NCI-H345 treated with DMSO at 0.1 percent for 48 hours (cell line): ENCODE results near the gene CDKN2B.

ENCODE experiments used
- DNase-seq: peaks from one replicate; lab custom pipeline; 2025; ENCODE audit not compliant: unreplicated experiment; lab: John Stamatoyannopoulos, UW

CDKN2B gene

DNA sequence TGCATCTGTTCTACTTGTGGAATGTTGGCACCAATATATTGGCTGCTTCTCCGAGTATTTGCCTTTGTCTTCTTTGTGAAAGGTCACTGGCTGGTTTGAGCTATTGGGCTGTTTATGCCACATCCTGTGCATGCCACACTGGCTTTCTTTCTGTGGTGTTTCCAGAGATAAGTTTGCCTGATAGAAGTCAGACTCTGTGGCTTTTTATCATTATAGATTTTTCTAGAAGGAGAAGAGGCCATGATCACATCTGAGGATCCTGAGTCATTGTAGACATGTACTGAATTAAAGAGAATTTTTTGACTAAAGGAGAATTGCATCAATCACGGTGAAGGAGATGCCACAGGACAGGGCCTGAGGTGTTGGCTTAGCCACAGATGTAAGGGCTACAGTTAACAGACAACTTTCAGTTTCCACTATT lies 26.5 kb upstream of the CDKN2B start:
- DNase-seq = no peak

DNA sequence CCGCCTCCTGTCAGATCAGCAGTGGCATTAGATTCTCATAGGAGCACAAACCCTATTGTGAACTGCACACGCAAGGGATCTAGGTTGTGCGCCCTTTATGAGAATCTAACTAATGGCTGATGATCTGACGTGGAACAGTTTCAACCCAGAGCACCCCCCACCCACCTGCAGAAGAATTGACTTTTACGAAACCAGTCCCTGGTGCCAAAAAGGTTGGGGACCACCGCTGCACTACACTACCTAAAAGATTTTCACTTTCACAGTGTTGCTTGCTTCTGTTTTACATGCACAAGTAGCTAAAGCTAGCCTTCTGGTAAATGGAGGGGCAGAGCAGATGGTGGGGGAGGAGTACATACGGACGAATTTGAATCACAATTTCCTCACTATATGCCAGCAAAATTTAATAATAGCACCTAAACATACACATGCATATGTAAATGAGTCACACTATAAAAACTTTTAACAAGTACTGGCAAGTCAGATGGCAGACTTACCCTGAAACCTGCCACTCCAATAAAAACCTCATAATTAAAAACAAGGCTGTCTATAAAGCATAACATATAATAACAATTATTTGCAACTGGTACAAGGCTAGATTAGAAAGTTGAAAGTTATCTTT lies 24.0 kb upstream of the CDKN2B start:
- no peak for DNase-seq

DNA sequence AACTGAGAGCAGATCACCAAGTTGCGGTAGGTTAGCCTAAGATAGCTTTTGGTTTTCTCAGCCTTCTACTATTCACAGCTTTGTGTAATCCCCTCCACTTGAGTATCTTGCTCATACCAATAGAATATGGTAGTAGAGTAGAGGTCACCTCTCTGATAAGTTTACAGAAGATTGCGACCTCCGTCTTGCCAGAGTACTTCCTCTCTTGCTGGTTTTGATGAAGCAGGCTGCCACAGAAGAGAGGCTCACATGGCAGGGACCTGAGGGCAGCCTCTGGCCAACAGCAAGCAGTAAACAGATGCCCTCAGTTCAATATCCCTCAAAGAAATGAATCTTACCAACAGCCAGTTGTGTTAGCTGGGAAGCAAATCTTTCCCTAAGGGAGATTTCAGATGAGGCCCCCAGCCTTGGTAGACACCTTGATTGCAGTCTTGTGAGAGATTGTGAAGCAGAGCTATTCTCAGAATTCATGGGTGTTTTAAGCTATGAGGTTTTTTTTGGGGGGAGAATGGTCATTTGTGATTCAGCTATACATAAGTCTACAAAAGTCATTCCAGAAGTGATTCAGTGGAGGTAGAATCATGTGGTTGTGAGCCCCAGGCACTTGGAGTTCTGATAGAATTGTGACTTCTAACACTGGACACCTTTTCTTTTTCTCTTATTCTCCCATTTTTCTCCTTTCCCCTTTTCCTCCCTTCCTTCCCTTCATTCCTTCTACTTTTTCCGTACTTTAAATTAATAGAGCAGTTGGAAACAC lies 22.7 kb upstream of the CDKN2B start:
- no peak for DNase-seq

GRCh38 chr9:22030101-22030598 lies 21.0 kb upstream of the CDKN2B start:
- DNase-seq = no peak

- DNase-seq = no peak
Measured at GRCh38 chr9:22029231-22029630, 20.1 kb upstream of the CDKN2B start.

DNA sequence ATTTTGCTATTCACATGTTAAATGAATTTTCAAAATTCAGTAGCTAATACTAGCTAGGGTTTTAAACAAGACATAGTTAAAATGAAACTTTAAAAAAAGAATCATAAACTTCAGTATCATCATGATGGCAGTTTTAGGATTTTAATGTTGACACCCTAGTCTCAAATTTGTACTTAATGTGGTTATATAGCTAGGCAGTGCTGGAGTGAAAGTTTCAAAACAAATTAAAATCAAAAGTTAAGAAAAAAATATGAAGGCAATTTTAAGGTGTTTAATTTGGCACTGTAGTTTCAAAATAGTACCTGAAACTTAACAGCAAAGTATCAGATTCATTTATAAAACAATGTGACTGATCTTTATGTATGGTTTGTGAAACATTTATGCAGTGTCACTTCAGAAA lies 19.3 kb upstream of the CDKN2B start:
- no peak for DNase-seq

- no peak for DNase-seq
Measured at GRCh38 chr9:22026696-22027095, 17.6 kb upstream of the CDKN2B start.

DNA sequence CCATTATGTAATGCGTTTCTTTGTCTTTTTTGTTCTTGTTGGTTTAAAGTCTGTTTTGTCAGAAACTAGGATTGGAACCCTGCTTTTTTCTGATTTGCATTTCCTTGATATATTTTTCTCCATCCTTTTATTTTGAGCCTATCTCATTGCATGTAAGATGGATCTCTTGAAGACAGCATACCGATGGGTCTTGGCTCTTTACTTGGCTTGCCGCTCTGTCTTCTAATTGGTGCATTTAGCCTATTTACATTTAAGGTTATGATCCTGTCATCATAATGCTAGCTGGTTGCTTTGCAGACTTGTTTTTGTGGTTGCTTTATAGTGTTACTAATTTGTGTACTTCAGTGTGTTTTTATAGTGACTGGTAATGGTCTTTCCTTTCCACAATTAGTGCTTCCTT lies 13.3 kb upstream of the CDKN2B start:
- DNase-seq = no peak

DNA sequence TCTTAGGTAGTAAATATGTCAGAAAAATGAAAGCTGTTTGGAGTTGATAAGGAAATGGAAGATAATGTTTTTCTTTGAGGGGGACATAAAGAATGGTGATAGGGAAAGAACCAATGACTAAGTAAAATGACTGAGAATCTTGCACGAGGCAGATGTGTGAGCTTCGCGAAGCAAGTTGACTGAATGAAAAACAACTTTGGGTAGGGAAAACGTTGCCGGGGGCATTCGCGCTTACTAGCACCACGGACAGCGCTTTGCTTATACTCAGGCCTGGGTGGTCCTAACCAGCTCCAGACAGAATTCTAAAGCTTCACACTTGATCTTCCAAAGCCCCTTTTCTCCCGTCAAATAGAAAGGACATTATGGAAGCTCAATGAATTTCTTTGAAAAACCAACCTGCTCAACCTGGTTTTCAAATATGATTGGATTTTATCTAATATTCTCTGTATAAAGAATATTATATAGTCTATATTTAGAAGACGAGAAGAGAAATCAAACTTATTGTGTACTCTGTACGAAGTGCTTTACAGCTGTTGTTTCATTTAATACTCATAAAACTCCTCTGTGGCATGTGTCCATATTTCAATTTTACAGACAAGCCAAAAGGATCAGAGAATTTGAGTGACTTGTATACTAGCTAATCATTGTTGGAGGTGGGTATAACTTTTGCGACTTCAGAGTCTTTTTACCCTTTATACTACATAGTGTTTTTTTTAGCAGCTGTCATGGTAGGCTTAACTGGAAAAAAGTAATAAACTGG lies 1.9 kb upstream of the CDKN2B start:
- DNase-seq = no peak

DNA sequence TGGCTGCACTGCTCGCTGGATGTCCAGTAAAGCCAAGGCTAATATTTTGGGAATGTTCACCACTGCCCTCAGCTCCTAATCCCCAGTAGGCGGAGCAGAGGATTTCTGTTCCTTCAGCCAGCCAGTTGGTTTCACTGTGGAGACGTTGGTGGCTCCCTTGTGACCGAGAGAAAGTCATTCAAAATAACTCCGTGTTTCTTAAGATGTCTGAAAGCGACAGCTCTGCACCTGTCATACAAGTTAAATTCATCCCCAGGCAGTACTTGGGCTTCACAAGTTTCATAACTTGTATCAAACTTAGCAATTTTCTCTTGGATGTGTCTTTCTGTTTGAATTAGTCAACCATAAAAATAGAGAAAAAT lies 382 bp upstream of the CDKN2B start:
- DNase-seq = no peak

- DNase-seq = no peak
Measured at GRCh38 chr9:22008384-22008716, 755 bp downstream of the CDKN2B start.

- DNase-seq = no peak
Measured at GRCh38 chr9:22005702-22006606, 3.2 kb downstream of the CDKN2B start.

DNA sequence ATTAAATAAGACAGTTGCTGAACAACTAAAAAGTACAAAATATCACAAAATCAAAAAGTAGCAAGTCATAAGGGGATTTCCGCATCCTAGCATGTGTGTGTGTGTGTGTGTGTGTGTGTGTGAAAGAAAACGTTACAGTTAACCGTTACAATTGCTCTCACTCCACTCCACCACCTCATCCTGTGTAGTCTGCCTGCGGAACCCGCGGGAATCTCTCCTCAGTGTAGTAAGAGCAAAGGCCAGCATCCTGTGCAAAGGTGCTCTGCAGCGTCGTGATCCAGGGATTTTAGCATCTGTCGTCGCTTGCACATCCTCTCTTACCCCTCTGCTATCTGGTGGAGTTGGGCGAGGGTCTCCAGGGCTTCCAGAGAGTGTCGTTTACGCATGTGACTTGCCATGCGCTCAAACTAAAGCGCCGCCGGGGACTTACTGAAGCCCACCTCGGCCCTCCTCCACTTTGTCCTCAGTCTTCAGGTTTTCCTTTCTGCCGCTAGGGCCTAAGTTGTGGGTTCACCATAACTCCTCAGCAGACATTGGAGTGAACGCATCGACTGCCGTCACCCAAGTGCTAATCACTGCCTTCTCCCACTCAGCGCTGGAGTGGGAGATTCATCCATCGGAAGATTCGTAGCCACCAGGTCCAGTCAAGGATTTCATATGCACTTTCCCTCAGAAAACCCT lies 3.9 kb downstream of the CDKN2B start:
- DNase-seq = no peak

GRCh38 chr9:22002038-22002437 lies 7.1 kb downstream of the CDKN2B start:
- DNase-seq = no peak

GRCh38 chr9:21998026-21998425 lies 11.1 kb downstream of the CDKN2B start:
- no peak for DNase-seq

DNA sequence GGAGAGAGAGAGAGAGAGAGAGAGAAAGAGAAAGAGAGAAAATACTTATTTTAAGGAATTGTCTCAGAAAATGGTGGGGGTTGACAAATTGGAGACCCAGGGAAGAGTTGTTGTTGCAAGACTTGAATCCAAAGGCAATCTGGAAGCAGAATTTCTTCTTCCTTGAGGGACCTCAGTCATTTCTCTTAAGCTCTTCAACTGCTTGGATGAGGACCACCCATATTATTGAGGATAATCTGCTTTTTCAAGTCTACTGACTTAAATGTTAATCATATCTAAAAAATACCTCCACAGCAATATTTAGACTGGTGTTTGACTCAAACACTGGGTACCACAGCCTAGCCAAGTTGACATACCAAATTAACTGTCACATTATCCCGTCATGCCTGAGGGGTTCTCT lies 11.6 kb downstream of the CDKN2B start:
- no peak for DNase-seq

DNA sequence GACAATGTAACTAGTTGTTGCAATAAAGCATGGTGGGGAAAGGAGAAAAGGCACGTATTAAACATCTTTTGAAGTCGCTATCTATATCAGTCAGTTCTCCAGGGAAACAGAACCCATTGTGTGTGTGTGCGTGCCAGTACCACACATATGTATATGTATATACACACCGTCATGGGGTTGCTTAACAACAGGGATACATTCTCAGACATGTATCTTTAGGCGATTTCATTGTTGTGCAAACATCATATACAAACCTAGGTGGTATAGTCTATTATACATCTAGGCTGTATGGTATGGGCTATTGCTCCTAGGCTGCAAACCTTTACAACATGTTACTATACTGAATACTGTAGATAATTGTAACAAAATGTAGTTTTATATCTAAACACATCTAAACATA lies 12.2 kb downstream of the CDKN2B start:
- no peak for DNase-seq

- no peak for DNase-seq
Measured at GRCh38 chr9:21996438-21996837, 12.7 kb downstream of the CDKN2B start.

DNA sequence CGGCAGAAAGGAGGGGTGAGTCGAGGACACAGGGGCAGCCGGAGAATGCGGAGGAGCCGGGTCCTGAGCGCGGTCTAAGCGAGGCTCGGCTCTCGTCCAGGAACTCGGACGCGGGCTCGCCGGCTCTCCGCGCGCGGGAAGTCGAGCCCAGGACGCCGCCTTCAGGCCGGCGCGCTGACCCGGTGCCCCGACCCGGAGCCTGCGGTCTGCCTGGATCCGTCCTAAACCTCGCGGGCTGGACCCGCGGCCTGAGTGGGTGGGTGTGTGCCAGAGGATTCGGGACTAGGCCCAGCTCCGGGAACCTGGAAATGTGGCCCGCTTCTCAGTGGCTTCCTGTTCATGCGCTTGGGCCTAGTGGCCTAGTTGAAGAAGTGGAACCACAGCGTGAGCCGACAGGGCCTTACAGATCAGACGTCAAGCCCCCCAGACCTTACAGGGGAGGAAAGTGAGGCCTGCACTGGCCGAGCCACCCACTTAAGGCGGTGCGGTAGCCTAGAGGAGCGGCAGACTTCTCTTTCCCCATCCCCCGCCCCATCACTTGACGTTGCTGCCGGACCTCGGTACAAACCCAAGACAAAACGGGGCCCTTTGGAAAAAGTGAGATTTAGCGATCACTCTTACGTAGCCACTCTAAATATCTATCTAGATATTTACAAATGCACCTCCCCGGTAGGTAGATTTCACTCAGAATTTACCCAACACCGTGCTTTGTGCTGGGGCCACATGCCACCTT lies 13.3 kb downstream of the CDKN2B start:
- peak; percentile 21 for DNase-seq
